ENCODE data around the gene TRAF7.

Gene TRAF7

DNA sequence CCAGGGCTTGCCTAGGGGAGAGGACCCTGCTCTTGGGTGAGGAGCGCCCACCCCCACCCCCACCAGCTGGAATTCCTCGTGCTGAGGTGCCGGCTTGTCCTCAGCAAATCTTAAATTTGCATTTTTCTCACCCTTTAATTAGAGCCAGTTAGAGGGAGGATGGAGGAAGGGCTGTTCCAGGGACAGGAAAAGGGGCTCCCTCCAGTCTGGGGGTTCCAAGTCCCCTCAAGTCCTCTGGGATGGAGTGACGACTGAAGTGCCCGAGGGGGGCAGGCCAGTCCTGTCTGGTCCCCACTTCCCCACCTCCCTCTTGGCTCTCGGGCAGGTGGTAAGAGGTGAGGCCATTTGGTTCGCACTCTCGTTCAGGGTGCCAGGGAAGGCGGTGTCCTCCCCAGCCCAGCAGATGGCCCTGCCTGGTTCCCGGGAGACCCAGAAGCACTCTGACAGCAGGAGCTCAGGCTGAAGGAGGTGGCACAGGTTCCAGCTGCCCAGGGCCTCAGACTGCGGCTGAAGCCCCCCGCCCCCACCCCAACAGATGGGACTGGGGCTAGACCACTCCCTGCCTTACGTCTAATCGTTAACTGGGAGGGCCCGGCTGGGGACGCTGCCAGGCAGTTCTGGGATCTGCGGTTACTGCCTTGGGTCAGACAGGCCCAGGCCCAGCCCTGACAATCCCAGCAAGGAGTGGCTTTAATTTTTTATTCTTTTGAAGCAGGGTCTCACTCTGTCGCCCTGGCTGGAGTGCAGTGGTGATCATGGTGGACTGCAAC lies 5.0 kb upstream of the TRAF7 start:
- DNase-seq (ENCODE audit: extremely low spot score): no peak
- POLR2A ChIA-PET: interaction anchor here (0.5 kb wide), 1 partner anchor 174 kb away, joined by 3 read pairs; no protein-coding TSS in a partner anchor
- CTCF ChIA-PET: interaction anchor here (0.9 to 6.3 kb wide), 5 partner anchors 10 to 167 kb away, joined by 3 to 78 read pairs (median 43); partner anchors contain the start of genes GFER, NPW, NTHL1 and TSC2

DNA sequence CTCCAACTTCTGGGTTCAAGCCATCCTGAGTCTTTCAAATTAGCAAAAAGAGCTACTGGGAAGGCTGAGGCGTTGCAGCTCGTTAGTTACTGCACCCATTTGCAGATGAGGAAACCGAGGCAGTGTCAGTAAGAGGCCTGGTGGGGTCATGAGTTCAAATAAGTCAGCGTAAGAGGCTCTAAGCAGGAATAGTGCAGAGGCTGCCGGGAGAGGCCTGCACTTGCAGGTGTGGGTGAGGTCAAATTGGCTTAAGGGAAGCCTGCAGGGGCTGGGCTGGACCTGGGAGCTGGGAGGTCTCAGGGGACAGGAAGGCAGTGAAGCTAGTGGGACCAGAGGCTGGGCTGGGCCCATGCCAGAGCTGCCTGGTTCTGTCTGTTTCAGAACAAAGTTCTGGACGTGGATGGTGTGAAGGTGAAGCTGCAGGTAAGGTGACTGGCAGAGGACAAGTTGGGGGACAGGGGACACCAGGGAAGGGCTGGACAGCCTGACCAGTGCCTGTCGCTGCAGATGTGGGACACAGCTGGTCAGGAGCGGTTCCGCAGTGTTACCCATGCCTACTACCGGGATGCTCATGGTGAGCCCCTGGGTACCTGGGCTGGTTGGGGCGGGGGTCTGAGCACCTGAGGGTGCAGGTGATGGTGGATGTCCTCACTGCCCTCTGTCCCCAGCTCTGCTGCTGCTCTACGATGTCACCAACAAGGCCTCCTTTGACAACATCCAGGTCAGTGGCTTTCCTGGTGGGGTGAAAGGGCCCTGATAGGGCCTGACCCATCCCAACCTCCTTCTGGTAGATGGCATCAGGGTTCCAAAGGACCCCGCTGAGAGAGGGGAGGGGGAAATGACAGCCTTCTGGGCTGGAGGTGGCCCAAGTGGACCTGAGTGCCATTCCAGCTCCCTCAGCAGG lies 4.1 kb upstream of the TRAF7 start:
- POLR2A ChIA-PET: no interaction called here
- no peak for DNase-seq (ENCODE audit: extremely low spot score)
- CTCF ChIA-PET: interaction anchor here (0.9 to 6.3 kb wide), 6 partner anchors 11 to 788 kb away, joined by 3 to 78 read pairs (median 24); partner anchors contain the start of genes GFER, NPW, NTHL1 and TSC2
- TF ChIP-seq CTCF (IDR thresholded peaks at IDR 0.05; ENCODE audit: control extremely low read depth, extremely low read depth, low read depth, missing control alignments): no peak

More for the DNA sequence above, 5.0 kb upstream of the TRAF7 start:
- no peak for TF ChIP-seq CTCF (IDR thresholded peaks at IDR 0.05; ENCODE audit: control extremely low read depth, extremely low read depth, low read depth, missing control alignments)

GRCh38 chr16:2152695-2153506 lies 2.7 kb upstream of the TRAF7 start:
- peak; percentile 47 for TF ChIP-seq CTCF (IDR thresholded peaks at IDR 0.05; ENCODE audit: control extremely low read depth, extremely low read depth, low read depth, missing control alignments)
- DNase-seq (ENCODE audit: extremely low spot score): no peak
- CTCF ChIA-PET: interaction anchor here (0.7 to 6.3 kb wide), 10 partner anchors 9 to 790 kb away, joined by 3 to 78 read pairs (median 4); partner anchors contain the start of genes NPW, NTHL1 and TSC2

DNA sequence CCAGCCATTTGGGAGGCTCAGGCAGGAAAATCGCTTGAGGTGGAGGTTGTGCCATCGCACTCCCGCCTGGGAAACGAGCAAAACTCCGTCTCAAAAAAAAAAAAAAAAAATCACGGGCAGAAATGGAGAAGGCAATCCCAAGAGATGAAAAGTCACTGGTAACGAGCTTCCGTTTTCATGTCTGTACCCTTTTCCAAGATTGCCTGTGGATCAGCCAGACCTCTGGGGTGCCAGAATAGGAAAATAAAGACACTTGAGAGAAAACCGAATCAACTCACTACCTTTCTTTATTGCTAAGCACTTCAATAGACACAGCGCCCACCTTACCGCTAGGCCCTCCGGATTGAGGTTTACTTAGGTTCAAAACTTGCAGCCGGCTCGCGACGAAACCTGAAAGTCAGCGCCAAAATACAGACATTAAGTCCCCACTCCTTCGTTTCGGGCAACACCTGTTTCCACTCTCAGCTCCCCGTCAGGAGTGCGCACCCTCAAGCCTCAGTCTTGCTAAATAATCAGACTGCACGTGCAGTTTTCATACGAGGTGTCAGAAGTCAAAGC lies 970 bp upstream of the TRAF7 start:
- TF ChIP-seq CTCF (IDR thresholded peaks at IDR 0.05; ENCODE audit: control extremely low read depth, extremely low read depth, low read depth, missing control alignments): no peak
- POLR2A ChIA-PET: interaction anchor here (0.6 to 1.8 kb wide), 44 partner anchors 8 to 1449 kb away, joined by 3 to 40 read pairs (median 6); partner anchors contain the start of genes CASKIN1, ECI1, FBXL16 and NTHL1
- CTCF ChIA-PET: interaction anchor here (0.7 to 6.3 kb wide), 7 partner anchors 14 to 151 kb away, joined by 3 to 78 read pairs (median 4); partner anchors contain the start of genes ECI1 and NPW
- DNase-seq (ENCODE audit: extremely low spot score): no peak

More at GRCh38 chr16:2152695-2153506, 2.7 kb upstream of the TRAF7 start:
- POLR2A ChIA-PET: interaction anchor here (0.6 to 1.3 kb wide), 4 partner anchors 113 to 370 kb away, joined by 4 to 7 read pairs (median 6); partner anchors contain the start of genes NUBP2 and RPS2

- ChIA-PET CTCF (interaction anchor here (0.8 to 6.3 kb wide), 6 partner anchors 10 to 152 kb away, joined by 3 to 78 read pairs (median 14); partner anchors contain the start of gene NPW), POLR2A (interaction anchor here (0.5 to 1.8 kb wide), 71 partner anchors 7 to 1847 kb away, joined by 3 to 40 read pairs (median 5); partner anchors contain the start of genes ECI1, GFER, MLST8 and MSRB1)
- DNase-seq (ENCODE audit: extremely low spot score): no peak
- TF ChIP-seq CTCF (IDR thresholded peaks at IDR 0.05; ENCODE audit: control extremely low read depth, extremely low read depth, low read depth, missing control alignments): no peak
Observed at GRCh38 chr16:2155977-2156848, 631 bp downstream of the TRAF7 start.

Data from GM10248 (cell line).